ENCODE results near the gene STPG3.

The STPG3 gene

GRCh38 chr9:137244486-137245449 is 6.3 kb upstream of the STPG3 start:
- peak overlapping the region; percentile 100 for H3K27ac ChIP-seq
- no peak for TF ChIP-seq CTCF (conservative IDR thresholded peaks at IDR 0.05)

GRCh38 chr9:137245450-137246421 is 5.3 kb upstream of the STPG3 start:
- H3K27ac ChIP-seq, result peak overlapping the region; percentile 100; the same call in 1 of the 2 replicates
- no peak for TF ChIP-seq CTCF (conservative IDR thresholded peaks at IDR 0.05)

GRCh38 chr9:137247135-137247915 is 3.8 kb upstream of the STPG3 start:
- H3K27ac ChIP-seq, result no peak overlapping the region
- TF ChIP-seq CTCF (conservative IDR thresholded peaks at IDR 0.05), result no peak

GRCh38 chr9:137247916-137248175 is 3.2 kb upstream of the STPG3 start:
- TF ChIP-seq CTCF (conservative IDR thresholded peaks at IDR 0.05), result no peak

GRCh38 chr9:137250329-137251193 is 525 bp upstream of the STPG3 start:
- no peak for TF ChIP-seq CTCF (conservative IDR thresholded peaks at IDR 0.05)
- H3K27ac ChIP-seq, result no peak overlapping the region

More at GRCh38 chr9:137247916-137248175, 3.2 kb upstream of the STPG3 start:
- no peak overlapping the region for H3K27ac ChIP-seq

- no peak overlapping the region for H3K27ac ChIP-seq
- no peak for TF ChIP-seq CTCF (conservative IDR thresholded peaks at IDR 0.05)
Observed at GRCh38 chr9:137251490-137252268, 593 bp downstream of the STPG3 start.

All from VCaP (cell line).